Stimulated activated CD4-positive, alpha-beta T cell treated with anti-CD3 and anti-CD28 coated beads, Interleukin-15, amount 100 ng/mL, for 48 hours (primary cell): ENCODE measurements around the gene KCNQ1.

Source experiments
- DNase-seq, 2 donors: peaks; one replicate each; pipeline ENCODE4 v3.0.0-alpha.2; 2020; ENCODE audit warnings: low read depth in 2 of 2

KCNQ1 gene

DNA sequence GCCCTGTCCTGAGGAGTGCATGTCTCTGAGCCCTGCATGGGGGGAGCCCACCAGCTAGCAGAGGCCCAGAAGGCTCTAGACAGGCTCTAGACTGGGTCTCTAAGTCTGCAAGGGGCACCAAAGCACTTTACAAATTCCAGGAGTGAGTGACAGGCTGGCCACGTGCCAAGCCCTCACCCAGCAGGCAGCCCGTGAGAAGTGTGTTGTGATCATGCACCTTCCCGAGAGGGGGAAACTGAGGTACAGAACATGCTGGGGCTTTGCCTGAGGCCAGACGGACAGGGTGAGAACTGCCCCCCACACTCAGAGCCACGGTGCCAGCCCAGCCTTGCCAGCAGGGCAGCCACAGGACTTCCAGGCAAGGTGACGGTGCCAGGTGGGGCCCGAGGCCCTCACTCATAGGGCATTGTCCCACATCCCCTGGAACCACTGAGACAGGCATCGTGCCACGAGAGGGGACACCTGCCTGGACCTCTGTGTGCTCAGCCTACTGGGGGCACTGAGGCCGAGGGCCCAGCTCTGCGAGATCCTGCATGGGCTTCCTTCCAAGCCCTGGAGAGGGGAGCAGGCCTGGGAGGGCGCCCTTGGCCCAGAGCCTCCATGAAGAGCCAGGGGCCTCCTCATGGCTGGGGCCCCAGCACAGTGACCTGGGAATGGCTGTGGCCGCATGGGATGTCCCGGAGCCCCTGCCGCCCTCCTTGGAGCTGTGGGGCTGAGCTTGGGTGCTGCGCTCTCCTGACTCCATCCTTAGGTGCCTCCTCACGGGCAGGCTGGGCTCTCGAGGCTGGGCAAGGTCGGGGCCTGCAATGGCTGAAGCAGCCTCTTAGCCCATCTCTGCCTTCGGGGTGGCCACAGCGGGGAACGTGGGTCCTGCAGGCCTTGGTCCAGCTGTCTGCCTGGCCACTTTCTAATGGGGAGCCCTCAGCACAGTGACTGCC is 133.5 kb downstream of the KCNQ1 start:
- no peak for DNase-seq

DNA sequence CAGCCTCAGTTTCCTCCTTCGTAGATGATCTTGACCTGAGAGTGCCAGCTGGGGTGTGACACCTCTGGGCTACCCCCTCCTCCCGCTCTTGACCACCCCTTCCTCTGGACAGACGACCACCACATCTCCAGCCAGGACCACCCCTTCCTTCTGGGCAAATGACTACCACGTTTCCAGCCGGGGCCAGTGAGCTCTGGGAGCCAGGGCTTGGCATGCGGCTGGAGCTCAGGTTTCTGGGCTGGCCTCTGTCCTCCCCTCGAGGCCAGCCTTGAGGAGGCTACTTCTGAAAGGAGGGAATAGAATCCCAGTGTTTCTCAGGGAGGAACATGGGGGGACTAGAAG is 134.1 kb downstream of the KCNQ1 start:
- DNase-seq = no peak

DNA sequence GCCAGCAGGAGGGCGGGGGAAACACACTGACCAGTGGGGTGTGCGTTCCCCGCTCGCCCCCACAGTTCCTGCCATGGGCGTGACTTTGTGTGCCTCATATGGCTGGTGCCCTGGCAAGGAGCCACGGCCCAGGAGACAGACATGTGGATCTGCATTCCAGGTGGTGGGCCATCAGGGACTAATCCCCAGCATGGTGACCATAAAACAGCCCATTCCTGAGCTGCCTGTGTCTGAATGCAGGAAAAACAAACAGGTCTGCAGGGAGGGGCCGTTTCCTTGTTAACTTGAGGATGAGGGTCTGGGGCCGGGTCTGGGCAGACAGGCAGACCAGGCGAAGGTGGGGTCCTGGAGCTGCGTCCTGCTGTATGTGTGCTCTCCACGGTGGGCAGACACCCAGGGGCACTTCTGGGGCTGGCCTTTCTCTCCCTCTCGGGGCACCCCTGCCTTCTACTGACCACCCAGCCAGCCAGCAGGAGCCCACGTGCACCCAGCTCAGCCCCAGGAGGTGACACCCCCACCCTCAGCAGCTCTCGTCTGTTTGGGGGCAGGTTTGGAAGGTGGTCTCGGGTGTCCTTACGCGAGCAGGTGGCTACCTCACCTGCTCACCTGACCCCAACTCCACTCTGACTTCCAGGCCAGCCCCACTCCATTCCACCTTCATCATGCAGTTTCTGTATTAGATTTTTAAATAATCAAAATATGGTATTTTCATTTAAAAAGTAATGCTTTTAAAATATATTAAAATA is 134.7 kb downstream of the KCNQ1 start:
- DNase-seq = no peak

DNA sequence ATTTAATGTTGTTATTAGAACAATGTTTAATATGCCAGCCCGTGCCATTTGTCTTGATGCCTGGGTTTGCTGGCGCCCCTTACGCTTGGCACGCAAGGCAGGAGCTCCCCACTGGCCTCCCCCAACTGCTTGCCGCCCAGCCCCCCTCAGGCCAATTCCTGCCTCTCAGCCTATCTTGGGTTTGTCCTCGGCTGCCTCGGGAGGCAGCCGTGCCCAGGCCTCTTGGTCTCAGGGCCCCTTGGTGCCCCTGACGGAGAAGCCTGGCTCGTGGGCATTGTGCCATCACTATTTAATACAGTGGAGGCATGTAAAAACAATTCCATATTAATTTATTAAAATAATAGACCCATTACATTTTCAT is 135.2 kb downstream of the KCNQ1 start:
- DNase-seq = no peak

DNA sequence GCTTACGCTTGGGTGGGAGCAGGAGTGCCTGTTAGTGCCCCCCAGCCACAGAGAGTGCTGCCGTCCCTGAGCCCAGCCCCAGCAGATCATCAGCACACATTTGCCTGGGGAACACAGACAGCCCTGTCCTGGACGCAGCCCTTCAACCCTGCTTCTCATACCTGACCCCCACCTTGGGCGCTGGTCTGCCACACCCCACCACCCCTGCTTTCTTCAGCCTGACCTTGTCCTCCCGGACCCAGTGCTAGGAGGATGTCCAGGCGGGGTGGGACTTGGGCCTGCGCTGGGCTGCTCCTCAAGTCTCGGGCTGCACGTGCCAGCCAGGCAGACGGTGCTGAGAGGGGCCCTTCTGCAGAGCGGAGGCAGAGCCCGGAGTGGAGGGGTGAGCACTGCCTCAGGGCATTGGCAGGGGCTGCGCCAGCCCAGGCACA is 135.8 kb downstream of the KCNQ1 start:
- DNase-seq = no peak

DNA sequence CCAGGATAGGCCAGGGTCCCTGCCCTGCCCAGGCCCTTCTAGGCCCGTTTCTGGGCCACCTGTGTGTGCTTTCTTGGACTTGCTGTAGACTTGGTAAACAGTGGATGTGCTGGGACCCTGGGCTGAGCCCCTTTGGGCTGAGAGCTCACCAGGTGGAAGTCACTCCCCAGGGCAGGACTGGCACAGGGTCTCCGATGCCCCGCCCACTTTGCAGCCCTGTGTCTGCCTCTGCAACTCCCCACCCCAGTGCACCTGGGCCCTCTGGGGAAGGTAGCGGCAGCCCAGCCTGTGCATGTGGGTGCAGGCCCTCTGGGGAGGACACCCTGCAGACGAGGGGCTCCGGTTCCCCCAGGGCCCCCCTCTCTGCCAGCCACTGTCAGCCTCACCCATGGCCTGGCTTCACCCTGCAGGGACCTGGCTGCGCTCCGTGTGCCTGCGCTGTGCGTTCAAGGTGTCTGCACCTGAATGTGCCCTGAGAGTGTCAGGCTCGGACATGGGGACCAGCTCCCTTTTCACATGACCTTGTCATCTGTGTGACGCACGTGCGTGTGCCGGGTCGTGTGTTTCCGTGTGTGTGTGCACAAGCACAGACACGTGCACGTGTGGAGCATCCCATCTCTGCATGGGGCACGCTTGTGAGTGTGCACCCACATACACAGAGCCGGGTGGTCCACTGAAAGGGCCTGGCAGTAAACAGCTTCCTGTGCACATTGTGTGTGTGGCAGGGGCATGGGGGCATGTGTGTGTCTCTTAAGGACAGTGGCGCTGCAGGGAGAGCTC is 136.5 kb downstream of the KCNQ1 start:
- no peak for DNase-seq

DNA sequence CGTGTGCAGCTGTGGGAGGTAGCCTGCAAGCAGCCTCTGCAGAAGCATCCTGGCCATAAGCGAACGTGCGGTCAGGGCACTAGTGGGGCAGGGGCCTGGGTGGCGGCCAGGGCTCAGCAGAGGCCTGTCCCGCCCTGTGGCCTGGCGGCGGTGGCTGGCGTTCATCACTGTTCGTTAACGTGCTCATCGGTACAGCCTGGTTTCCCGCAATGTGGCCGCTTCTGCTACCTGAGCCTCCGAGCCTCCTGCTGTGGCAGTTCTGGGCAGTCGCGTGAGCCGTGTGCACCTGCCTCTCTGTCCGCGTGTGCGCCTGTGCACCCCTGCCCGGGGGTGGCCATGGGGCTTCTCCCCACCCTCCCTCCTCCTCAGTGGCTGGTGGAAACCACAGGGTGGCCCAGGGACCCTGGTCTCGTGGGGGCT is 137.1 kb downstream of the KCNQ1 start:
- DNase-seq = no peak

DNA sequence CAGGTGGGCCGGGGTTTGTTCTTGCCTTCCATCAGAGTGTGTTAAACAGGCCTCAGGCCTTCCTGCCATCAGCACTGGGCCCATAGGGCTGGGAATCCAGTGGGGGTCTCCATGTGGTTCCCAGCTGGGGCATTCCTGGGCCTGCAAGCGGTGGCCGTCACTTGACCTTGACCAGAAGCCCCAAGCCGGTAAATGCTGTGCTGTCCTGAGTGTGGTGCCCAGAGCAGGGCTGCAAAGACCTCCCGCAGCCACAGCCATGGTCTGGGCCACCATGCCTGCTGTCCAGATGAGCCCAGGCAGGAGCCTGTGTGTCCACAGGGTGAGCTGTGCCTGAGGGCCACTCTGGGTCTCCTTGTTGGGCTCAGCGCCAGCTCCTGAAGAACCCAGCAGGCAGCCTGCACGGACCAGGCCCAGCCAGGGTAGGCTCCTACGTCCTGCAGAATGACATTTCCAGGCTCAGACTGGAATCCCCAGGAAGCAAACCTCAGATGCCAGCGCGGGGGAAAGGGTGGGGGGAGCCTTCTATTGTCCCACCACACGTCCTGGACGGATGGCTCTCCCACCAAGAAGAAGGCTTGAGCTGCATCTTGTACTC is 137.6 kb downstream of the KCNQ1 start:
- DNase-seq = no peak

DNA sequence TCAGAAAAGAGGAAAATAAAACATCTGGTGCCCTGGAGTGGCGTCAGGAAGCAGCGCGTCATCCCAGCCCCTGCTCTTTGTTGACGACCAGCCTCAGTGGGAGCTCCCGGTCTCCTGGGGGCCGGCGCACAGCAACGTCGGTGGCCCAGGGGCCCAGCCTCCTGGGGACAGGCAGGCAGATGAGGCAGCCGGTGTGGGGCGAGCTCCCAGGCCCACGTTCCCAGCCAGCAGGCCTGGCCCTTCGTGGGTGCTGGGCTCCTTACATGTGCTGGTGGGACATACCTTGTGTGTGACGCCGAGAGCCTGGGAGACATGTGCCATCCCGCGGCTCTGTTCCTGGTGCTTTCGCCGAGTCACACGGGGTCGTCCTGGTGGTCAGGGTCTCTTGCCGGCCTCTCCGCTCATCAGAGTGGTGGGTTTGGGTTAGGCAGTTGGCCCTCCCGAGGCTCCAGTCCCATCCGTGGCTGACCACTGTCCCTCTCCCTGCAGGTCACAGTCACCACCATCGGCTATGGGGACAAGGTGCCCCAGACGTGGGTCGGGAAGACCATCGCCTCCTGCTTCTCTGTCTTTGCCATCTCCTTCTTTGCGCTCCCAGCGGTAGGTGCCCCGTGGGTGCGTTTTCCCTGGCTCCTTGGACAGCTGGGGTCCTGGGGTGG is 138.3 kb downstream of the KCNQ1 start:
- no peak for DNase-seq

DNA sequence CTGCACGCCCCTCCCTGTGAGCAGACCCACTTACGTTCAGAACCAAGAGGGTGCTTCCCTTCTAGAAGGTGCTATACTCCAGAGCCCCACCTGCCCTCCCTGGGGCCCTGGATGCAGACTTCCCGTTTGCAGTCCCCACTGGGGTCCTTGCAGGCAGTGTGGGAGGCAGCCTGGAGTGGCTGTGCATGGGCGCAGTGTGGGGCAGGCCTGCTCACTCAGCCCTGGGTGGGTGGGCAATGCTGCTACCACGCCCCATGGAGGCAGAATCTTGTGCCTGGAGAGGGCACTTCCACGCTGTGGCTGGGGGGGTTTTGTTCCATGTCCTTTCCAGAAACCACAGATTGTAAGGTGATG is 138.8 kb downstream of the KCNQ1 start:
- DNase-seq = no peak

DNA sequence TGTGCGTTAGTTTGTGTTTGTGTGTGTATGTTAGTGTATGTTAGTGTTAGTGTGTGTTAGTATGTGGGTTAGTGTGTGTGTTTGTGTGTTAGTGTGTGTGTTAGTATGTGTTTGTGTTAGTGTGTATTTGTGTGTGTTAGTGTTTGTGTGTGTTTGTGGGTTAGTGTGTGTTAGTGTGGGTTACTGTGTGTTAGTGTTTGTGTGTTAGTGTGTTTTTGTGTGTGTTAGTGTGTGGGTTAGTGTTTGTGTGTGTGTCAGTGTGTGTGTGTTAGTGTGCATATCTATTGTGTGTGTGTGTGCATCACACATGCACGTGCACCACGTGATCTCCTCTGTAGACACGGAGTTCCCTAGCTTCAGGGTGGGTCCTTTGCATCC is 139.6 kb downstream of the KCNQ1 start:
- no peak for DNase-seq

DNA sequence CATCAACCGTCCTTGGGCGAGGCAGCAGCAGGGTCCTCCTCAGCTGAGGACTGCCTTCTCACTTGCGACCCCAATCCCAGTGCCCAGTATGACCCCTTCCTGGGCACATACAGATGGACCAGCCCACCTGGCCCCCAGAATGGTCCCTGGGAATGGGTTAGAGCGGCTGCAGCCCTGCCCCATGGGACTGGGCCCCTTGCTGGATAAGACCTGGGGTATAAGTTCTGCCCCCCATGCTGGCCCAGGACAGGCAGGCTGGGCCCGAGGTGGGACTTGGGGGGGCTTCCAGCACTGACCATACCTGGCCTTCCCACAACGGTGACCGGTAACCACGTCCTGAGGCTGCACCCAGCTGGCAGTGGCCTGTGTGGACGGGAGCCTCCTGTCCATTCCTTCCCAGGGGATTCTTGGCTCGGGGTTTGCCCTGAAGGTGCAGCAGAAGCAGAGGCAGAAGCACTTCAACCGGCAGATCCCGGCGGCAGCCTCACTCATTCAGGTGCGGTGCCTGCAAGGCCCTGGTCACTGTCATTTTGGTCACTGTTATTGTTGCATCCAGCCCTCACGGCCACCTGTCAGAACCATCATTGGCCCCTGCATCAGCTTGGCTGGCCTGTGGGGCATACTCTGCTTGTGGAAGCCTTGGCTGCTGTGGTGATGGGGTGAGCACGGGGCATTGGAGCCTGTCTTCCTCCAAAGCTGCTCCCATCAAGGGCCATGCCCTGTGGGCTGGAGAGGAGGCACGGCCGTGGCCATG is 140.2 kb downstream of the KCNQ1 start:
- no peak for DNase-seq

DNA sequence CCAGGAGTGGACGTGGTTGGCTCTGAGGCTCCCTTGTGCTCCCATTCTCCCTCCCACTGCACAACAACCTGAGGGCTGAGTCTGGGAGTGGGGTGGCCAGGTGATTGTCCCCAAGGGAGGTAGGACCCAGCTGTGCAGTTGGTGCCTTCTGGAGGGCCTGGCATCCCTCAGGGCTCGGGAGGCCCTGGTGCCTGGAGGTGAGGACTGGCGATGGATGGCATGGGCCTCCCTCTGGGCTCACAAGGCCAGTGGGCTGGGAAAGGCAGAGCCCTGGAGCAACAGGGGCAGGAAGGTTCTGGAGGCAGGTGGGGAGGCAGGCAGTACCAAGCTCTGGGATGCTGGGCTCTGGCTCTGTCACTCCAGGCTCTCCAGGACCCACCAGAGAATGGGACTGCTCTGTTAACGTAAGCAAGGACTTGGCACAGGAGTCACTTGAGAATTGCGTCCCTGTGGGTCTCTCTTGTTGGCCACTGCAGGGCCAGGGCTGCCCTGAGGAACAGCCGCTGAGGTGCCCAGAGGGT is 140.8 kb downstream of the KCNQ1 start:
- DNase-seq = no peak

DNA sequence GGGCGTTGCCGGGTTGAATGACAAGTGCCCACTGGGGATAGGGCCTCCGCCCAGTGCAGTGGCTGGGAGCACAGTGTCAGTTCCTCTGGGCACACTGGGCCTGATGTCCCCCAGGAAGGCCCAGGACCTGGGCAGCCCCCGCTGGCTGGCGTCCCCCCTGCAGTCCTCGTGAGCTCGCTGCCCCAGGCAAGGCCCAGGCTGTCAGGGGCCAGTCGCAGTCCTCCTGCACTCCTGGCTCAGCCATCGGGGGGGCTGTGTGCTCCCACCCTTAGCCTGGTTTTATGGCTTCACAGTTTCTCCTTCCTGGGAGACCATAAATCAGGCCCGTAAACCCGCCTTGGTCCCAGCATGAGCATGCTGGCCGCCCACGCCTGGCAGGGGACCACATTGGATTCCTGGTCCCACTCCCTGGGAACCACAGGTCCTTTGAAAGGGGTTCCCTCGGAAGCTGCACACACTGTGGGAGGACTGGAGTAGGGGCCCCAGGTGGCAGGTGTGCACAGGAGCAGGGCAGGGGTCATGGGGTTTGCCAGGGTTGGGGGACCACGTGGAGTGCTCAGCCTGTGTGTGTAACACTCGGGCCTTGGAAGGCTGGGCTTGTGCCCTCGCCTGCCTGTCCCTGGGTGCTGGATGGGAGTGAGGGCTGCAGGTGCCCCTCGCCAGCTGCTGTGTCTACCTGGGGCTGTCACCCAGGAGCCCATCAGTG is 141.4 kb downstream of the KCNQ1 start:
- DNase-seq = no peak

DNA sequence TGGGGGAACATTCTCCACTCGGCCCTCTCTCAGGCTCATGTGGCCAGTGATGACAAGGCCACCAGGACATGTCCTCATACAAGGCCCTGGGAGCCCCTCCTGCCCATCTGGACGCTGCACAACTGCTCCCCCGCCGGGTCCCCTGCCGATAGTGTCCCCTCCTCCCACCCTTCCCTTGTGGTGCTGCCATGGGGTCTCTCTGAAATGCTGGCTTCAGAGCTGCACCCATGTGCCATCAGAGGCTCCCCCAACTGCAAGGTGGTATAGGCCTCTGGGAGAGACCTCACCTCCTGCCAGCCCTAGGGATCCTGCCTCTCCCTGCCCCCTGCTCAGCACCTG is 142.0 kb downstream of the KCNQ1 start:
- DNase-seq = no peak

DNA sequence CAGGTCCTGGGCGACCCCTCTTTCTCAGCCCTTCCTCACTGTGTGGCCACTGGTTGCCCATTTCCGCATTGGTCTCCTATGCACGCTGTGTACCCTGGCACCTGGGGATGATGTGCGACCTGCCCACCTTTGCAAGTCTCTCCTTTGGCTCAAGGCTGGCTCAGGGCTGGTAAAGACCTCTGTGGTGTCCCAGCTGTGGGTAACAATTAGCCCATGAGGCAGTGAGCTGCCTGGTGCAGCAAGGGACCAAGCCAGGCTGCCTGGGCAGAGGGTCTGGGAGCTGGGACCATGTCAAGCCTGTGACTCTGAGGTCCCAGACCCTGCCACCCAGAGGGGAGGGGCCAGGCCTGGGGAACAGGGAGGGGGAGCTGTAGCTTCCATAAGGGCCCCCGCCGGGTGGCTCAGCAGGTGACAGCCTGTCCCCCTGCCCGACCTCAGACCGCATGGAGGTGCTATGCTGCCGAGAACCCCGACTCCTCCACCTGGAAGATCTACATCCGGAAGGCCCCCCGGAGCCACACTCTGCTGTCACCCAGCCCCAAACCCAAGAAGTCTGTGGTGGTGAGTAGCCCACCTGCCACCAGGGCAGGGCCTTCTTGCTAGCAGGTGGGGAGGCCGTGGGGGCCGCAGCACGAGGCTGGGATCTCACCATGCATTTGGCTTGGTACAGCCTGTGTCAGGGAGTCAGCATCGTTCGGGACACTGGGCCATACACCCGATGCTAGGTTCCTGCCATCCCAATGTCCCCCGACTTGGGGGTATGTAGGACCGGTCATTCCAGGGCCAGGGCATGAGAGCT is 142.5 kb downstream of the KCNQ1 start:
- DNase-seq = no peak

DNA sequence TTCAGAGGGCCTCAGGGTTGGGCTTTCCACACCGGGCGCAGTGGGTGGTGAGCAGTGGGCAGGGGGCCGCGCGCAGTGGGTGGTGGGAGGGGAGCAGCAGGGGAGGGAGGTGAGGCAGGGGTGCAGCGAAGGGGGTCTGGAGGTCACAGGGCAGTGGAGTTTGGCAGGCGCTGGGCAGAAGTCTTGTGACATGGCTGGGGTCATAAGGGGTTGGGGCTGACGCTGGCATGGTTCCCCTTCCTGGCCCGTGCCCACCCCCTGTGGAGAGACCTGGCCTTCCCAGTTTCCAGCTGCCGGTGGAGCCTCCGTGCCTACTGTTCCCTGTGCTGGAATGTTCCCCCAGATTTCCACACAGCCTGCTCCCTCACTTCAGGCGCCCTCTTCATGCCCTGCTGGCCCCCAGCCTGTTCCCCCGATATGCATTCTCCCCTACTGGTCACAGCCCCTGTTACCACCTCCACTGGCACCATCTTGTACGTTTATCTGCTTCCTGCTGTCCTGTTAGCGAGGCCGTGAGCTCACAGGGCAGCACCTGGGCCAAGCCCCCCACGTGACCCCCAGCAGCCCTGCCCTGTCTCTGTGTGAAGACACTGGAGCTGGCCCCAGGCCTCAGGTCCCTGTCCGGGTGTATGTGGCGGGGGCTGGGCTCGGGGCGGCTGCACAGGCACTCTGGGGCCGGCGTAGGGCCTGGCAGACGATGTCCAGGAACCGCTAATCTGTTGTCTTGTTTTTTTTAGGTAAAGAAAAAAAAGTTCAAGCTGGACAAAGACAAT is 143.4 kb downstream of the KCNQ1 start:
- DNase-seq = no peak

DNA sequence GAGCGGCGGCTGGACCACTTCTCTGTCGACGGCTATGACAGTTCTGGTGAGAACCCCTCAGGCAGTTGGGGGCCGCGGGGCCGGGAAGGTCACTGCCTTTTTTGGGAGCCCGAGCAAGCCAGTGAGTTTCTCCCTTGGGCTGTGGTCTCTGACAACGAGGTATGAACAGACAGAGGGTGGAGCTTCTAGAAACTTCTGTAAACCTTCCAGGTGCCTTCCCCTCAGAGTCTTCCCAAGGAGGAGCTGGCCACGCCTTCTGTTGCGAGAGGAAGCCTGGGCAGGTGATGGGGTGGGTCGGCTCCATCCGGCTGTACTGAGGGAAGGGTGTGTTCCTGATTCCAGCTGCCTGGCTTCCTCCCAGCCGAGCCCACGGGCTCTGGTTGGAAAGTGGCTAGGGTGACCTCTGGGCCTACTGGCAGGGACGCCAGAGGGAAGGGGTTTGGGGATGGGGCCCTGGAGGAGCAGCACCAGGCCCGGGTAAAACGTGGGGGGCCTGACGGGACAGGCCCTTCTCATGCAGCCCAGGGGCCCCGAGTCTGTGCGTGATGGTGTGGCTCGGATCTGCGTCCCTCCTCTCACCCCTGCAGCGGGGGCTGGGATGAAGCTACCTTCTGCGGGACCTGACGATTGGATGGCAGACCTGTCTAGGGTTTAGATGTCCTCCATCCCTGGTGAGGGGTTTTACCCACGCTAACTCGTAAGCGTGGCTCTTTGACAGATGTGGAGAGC is 144.2 kb downstream of the KCNQ1 start:
- DNase-seq = no peak
